ENCODE results near the gene MTX2.

Gene MTX2

DNA sequence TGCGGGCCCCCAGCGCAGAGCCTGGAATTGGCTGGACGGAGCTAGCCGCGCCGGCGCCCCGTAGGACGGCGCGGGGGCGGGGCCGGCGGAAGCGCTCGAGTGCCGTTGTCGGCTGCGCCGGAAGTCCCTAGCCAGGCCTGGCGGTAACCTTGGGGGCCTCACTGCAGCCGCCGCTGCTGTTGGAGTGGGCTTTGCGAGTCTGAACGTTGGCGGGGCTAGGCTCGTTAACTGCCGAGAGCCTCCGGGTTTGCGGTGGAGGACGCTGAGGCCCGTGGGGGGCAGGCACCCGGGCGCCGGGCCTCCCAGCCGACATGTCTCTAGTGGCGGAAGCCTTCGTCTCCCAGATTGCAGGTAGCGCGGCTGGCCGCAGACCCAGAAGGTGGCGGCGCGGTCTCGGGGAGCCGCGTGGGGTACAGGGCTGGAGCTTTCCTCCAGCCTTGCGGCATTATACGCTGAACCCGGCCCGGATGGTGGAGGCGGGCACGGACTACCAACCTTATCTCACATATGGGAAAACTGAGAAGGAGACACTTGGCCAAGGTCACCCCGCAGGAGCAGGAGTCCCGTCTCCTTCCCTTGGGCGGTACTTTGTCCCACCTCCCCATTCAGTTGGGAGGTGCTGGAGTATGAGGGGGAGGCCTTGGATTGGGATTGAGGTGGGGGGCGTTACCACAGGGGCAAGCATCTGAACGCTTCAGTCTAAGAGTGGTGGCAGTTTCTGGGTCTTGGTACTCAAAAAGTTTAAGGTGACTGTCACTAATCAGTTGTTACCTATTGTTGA, at the start of gene MTX2:
TSS of gene MTX2 (plus strand) at position 124 of the 781 bp plus-strand sequence. CDS start at position 312, 188 bp downstream.
- peak; percentile 94 for DNase-seq

GRCh38 chr2:176227874-176228273, 41.4 kb upstream of the MTX2 start:
- no peak for DNase-seq

- no peak for DNase-seq
Measured at GRCh38 chr2:176234156-176234555, 35.1 kb upstream of the MTX2 start.

GRCh38 chr2:176234940-176235339, 34.3 kb upstream of the MTX2 start:
- no peak for DNase-seq

GRCh38 chr2:176237456-176237855, 31.8 kb upstream of the MTX2 start:
- no peak for DNase-seq

GRCh38 chr2:176239031-176239430, 30.2 kb upstream of the MTX2 start:
- peak; percentile 72 for DNase-seq

GRCh38 chr2:176240301-176240700, 28.9 kb upstream of the MTX2 start:
- no peak for DNase-seq

GRCh38 chr2:176242276-176242675, 27.0 kb upstream of the MTX2 start:
- DNase-seq = no peak

DNA sequence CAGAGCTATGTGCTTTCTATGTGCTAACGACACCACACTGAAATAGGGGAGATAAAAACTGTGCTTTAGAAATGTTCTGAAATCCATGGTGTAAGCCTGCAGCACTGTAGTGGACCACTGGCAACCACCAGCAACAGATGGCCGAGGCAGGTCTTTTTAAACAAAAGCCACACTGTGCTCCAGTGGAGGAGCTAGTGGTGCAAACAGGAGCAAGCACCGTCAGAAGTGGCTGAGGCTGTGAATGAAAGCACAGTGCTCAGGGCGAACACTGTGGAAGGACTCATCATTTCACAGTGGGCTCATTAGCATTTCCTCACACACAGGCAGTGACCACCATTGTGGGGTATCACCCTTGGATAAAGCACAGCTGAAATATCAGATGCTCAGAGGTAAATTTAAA, 22.9 kb upstream of the MTX2 start:
- DNase-seq = no peak

GRCh38 chr2:176247859-176248258, 21.4 kb upstream of the MTX2 start:
- no peak for DNase-seq

- no peak for DNase-seq
Measured at GRCh38 chr2:176251928-176252327, 17.3 kb upstream of the MTX2 start.

- peak; percentile 10 for DNase-seq
Measured at GRCh38 chr2:176260689-176261088, 8.6 kb upstream of the MTX2 start.

- no peak for DNase-seq
Measured at GRCh38 chr2:176261136-176261535, 8.1 kb upstream of the MTX2 start.

- DNase-seq = no peak
Measured at GRCh38 chr2:176268976-176269318, 295 bp upstream of the MTX2 start.

GRCh38 chr2:176270100-176270750, 983 bp downstream of the MTX2 start:
- peak; percentile 6 for DNase-seq

DNA sequence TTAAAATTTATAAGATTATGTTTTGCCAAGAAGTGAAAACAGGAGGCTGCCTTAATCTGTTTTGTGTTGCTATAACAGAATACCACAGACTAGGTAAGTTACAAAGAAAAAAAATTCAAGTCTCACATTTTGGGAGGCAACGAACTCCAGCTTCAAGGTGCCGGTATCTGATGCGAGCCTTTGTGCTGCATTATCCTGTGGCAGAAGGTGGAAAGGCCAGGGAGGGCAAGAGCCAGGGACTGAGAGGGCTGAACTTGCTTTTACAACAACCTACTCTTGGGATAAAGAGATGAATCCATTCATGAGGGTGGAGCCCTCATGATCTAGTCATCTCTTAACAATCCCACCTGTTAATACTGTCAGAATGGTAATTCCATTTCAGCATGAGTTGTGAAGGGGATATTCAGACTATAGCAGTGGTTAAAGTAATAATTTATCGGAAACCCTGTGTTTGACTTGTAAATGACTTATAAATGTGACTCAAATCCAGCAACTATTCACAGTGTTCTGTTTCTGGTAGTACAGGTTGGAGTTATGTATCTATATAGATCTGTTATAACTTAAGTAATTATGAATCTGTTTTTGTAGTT, 3.7 kb downstream of the MTX2 start:
- no peak for DNase-seq

GRCh38 chr2:176278927-176279326, 9.7 kb downstream of the MTX2 start:
- DNase-seq = no peak

DNA sequence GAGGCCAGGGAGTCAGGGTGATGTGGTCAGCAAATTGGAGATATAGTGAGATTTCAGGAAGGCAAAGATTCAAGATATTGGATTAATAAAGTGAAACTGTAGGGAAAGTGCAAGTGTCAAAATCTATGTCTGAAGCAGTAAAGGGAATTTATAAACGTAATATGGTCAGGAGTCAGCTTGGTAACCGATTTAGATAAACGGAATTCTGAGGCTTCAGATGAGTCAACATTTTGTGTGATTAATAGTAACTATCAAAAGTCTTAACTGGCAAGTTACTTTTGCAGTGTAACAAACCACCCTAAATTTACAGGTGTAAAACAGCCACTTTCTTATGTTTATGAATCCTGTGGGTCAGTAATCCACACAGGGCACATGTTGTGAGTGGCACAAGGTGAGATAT, 10.9 kb downstream of the MTX2 start:
- no peak for DNase-seq

- no peak for DNase-seq
Measured at GRCh38 chr2:176280867-176281658, 11.8 kb downstream of the MTX2 start.

DNA sequence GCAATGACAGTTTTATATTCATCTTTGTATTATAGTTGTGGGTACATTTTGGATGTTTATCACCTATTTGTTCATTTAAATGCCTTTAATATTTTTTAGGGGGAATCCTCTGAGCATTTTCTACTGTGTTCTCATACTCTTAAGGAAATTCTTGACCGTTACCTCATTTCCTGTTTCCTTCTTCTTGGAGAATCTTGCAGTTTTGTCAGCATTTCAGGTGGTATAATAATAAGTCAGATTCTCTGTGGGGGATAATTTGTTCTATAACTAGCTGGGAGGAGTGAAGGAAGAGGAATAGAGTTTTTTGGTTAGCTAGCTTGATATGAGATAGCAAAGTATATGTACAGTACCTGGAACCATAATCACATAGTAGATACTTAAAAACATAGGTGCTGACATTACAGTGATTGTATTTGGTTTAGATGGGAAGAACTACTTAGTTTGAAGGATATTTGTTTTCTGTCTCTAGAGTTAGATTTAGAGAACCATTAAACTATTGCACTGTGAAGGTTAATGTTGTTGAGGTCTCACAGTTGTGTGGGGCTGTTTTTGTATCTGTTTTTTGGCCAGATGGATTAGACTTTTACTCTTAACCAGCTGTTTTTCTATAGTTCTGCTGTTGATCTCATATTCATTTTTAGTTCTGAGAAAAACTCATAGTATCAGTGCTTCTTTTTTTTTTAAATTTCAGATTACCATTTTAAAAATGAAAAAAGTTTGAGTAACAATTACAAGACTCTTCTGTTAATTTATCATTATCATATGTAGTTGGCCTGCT, 14.2 kb downstream of the MTX2 start:
- no peak for DNase-seq

- DNase-seq = no peak
Measured at GRCh38 chr2:176284461-176285049, 15.3 kb downstream of the MTX2 start.

DNA sequence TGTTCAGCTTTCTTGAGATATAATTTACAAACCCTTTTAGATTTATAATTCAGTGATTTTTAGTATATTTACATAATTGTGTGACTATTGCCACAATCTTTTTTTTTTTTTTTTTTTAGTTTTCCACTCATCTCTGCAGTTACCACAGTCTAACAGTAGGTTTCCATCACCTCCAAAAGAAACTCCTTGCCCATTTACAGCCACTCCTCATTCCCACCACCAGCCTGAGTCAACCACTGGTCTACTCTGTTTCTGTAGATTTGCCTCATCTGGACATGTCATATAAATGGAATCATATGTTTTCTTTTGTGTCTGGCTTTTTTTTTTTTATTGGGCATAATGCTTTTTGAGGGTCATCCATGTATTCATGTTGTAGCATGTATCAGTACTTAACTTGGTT, 16.1 kb downstream of the MTX2 start:
- DNase-seq = no peak
